NCI-H446 (cell line): Measurements from ENCODE around the gene CBL.

Experiments
- DNase-seq, 2 experiments: peaks; one replicate each; lab custom pipeline; 2025; lab: John Stamatoyannopoulos, UW

Gene CBL

DNA sequence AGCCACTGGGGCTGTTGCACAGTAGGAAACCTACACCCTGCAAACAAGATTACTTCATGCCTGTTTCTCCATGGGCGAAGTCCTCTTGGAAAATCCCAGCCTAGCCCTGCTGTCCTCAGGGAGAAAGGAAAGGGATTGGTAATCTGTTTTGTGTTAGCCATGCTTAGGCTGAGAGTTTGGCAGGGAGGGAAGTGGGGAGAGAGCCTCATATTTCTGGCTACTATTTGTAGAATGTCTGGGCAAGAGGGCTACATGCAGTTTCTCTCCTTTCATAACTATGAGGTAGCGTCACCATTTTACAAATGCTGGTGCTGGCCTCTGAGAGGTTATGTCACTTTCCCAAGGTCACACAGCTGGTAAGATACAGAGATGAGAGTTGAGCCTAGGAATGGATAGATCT is 141.1 kb downstream of the CBL start:
- DNase-seq, result no peak

DNA sequence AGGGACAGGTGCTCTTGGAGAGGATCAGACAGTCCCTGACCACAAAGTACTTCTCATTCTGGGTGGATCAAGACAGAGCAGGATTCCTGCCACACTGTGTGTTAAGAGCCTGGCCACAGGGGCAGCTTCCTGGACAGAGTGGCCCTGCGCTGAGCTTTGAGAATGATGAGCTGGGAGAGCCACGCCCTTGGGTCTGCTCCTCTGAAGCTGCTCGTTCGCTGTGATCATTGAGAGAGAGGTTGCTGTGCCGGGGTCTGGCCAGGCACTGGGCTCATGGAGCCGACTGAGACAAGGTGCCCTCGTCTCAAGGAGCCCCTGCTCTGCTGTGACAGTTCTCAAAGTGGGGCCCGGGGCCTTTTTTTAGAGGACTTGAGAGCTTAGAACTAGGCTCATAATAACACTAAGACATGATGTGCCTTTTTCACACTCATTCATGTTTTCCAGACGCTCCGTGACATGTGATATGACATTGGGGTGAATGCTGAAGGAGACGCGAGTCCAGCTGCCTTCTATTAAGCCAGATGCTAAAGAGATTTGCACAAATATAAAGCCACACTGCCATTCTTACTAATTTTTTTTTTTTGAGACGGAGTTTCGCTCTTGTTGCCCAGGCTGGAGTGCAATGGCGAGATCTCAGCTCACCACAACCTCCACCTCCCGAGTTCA is 141.9 kb downstream of the CBL start:
- DNase-seq, result no peak

DNA sequence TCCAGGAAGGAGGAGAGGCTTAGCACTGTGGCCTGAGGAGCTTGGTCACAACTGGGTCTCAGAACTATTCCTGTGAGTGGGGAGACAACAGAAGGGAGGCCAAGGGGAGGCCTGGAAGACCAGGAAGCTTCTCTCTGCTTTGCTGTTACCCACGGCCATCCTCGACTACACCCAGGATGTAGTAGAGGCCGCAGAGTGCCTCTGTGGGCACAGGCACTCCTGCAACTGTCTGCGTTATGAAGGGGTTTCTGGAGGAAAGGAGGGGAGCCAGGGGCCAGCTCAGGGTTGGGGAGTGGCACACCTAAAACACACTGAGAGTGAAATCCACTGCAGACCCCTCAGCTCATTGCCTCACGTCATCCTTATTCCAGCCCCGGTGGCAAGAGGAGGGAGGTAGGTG is 144.2 kb downstream of the CBL start:
- no peak for DNase-seq

GRCh38 chr11:119351232-119351631 is 145.1 kb downstream of the CBL start:
- no peak for DNase-seq

DNA sequence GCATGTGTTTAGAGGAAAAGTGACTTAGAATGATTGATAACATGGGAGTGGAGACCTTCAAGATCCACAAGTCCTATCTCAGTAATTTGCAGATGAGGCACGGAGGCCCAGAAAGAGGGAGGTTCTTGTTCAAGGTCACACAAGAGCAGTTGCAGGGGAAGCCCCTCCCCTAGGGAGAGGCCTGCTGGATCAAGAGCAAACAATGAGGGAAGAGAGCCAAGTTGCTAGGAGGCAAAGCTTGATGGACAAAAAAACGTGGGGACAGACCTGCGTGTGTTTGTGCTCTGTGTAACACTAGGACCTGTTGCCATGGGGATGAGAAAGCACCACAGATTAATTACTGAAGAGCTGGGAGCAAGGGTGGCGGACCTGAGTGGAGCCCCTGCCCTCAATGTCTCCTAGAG is 146.7 kb downstream of the CBL start:
- peak in 1 of 2 experiments; percentile 41 for DNase-seq

DNA sequence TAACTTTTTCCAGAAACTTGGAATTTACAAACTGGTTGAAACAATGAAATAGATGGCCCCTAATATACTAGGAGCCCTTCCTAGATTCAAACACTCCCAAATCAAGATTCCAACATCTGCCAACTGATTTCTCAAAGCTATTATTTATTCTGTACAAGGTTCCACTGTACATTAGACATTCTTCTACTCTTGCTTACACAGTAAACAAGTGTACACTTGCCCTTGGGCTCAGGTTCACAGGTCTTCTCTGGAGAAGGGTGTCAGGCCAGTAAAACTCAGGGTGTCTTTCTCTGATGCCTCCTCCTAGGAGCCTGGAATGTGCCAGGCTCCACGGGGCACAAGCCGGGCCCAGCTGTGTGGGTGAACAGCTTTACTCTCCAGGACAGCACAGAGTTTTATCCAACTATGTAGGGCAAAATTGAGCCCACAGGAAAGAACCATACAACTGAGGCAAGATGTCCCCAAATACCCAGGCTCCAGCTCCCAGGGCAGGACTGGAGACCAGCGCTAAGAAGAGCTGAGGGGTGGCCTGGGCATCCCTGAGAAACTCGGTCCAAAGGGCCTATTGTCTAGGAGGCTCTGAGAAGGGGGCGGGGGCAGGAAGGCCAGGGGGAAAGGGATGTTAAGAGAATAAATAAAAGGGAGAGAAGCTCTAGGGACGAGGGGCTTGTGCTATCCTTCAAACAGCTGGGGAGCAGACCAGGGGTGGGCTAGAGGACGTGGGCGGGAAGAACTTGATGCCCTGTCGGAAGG is 149.1 kb downstream of the CBL start:
- no peak for DNase-seq

- no peak for DNase-seq
Observed at GRCh38 chr11:119356349-119357031, 150.4 kb downstream of the CBL start.

DNA sequence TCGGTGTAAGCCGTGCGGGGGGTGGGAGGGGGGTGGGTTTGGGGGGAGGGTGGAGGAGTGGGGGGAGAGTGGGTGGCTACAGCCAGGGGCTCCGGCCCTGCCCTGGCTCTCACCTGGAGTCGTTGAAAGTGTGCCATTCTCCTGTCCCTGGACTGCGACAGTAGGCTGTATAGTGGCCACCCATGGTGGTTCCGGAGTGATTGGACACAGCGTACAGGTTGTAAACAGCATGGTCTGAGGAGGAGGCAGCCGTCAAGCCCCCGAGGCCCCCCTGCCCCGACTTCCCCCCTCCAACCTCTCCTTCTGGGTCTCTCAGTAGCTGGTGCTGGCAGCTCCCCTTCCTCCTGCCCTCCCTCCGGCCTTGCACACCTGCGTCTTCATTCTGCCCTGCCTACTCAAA is 150.9 kb downstream of the CBL start:
- DNase-seq, result no peak
